HCT116 (cell line): ENCODE measurements around the gene KIRREL3. TPM values are rescaled to one million over a fixed set of nuclear protein-coding genes. Genes with fewer than 3 reads are reported as not detected.

Source experiments
- ATAC-seq: fragments of 200-7000 bp; cut with Tn5 transposase; 2 replicates; pipeline ENCODE4 v1.9.1; 2020; ENCODE audit warnings: mild to moderate bottlenecking, moderate library complexity
- BruUV-seq: library from RNA; stranded (reverse); fragments of 400-500 nt; replicated peaks from 2 replicates; lab custom pipeline; 2021; lab: Mats Ljungman, UMichigan
- CTCF ChIA-PET: fragments of 300-600 bp; sonication (Branson Sonifier 250); formaldehyde crosslinking; loops from one replicate; lab custom pipeline; 2021; ENCODE audit warnings: antibody characterized with exemption; lab: Charles Lee
- POLR2A ChIA-PET: fragments of 300-600, 350-600 bp; sonication (Branson Sonifier 250); formaldehyde crosslinking; loops from one replicate; lab custom pipeline; 2021; ENCODE audit warnings: antibody characterized with exemption; lab: Charles Lee
- RAD21 ChIA-PET, 2 experiments: fragments of 300-600 bp; sonication (Branson Sonifier 250); formaldehyde crosslinking; loops; one replicate each; lab custom pipeline; 2023; ENCODE audit warnings: low total read pairs in 2 of 2; ENCODE audit not compliant: uncharacterized antibody in 2 of 2, unreplicated experiment in 2 of 2, low non-redundant PET in 1 of 2; lab: Charles Lee
- DNase-seq: peaks from one replicate; pipeline ENCODE4 v3.0.0-alpha.2; 2010; ENCODE audit warnings: low read depth, low spot score
- H2AFZ ChIP-seq: fragments of 200-600 bp; shearing (Covaris generic), sonication (generic); 2 replicates; pipeline ENCODE4 v1.6.1; 2017; ENCODE audit warnings: low read depth, mixed run types, mixed read lengths, antibody characterized with exemption, low read length; ENCODE audit not compliant: poor library complexity, severe bottlenecking
- H3K27ac ChIP-seq: 2 replicates; pipeline ENCODE4 v1.5.1; 2012; ENCODE audit warnings: low read depth, low read length
- H3K27me3 ChIP-seq: fragments of 200-600 bp; sonication (generic); 2 replicates; pipeline ENCODE4 v1.6.1; 2016; ENCODE audit warnings: mixed run types, low read length, mixed read lengths; ENCODE audit not compliant: insufficient read depth
- H3K36me3 ChIP-seq, 2 experiments: fragments of 200-500 bp in 1 of 2; fragments of 200-600 bp in 1 of 2; sonication (Bioruptor generic) in 1 of 2; sonication (generic) in 1 of 2; 2 replicates each; pipeline versions ENCODE4 v1.5.1 to v1.6.1; 2014 to 2016; ENCODE audit warnings: low read length in 2 of 2, inconsistent platforms in 1 of 2, mixed read lengths in 1 of 2, mixed run types in 1 of 2; ENCODE audit not compliant: insufficient read depth in 2 of 2, control insufficient read depth in 1 of 2
- H3K4me1 ChIP-seq, 2 experiments: fragments of 200-600 bp in 1 of 2; sonication (generic) in 1 of 2; 2 replicates each; pipeline versions ENCODE4 v1.5.1 to v1.6.1; 2012 to 2017; ENCODE audit warnings: low read length in 2 of 2, inconsistent platforms in 1 of 2, mild to moderate bottlenecking in 1 of 2, mixed read lengths in 1 of 2, mixed run types in 1 of 2, moderate library complexity in 1 of 2; ENCODE audit not compliant: insufficient read depth in 2 of 2, control insufficient read depth in 1 of 2
- H3K4me2 ChIP-seq: fragments of 200-600 bp; sonication (generic); 2 replicates; pipeline ENCODE4 v1.6.1; 2017; ENCODE audit warnings: mixed run types, low read length, mixed read lengths
- H3K4me3 ChIP-seq, 2 experiments: fragments of 200-600 bp in 1 of 2; sonication (generic) in 1 of 2; replicated peaks in 1 of 2; 2 replicates each; pipeline ENCODE4 v1.5.1; 2011 to 2016; ENCODE audit warnings: low read length in 2 of 2, control low read depth in 1 of 2, low read depth in 1 of 2, mild to moderate bottlenecking in 1 of 2, mixed read lengths in 1 of 2, mixed run types in 1 of 2
- H3K79me2 ChIP-seq: fragments of 200-600 bp; sonication (generic); 2 replicates; pipeline ENCODE4 v1.6.1; 2017; ENCODE audit warnings: mild to moderate bottlenecking, mixed run types, low read length, moderate library complexity, mixed read lengths; ENCODE audit not compliant: insufficient read depth
- H3K9ac ChIP-seq: fragments of 200-600 bp; sonication (generic); 2 replicates; pipeline ENCODE4 v1.6.1; 2016; ENCODE audit warnings: low read length, mixed read lengths
- H3K9me2 ChIP-seq: fragments of 200-600 bp; sonication (generic), shearing (Covaris generic); 2 replicates; pipeline ENCODE4 v1.6.1; 2017; ENCODE audit warnings: mixed run types, mild to moderate bottlenecking, moderate library complexity; ENCODE audit not compliant: insufficient read depth
- H3K9me3 ChIP-seq, 2 experiments: fragments of 200-500 bp in 1 of 2; fragments of 200-600 bp in 1 of 2; sonication (Bioruptor generic) in 1 of 2; sonication (generic) in 1 of 2; 2 replicates each; pipeline ENCODE4 v1.6.1; 2014 to 2017; ENCODE audit warnings: low read length in 2 of 2, mixed read lengths in 2 of 2, inconsistent platforms in 1 of 2, low read depth in 1 of 2, mild to moderate bottlenecking in 1 of 2, mixed run types in 1 of 2, moderate library complexity in 1 of 2; ENCODE audit not compliant: control insufficient read depth in 1 of 2, insufficient read depth in 1 of 2
- H4K20me1 ChIP-seq: fragments of 200-600 bp; sonication (generic), shearing (Covaris generic); 2 replicates; pipeline ENCODE4 v1.6.1; 2017; ENCODE audit warnings: mixed run types, mild to moderate bottlenecking, moderate library complexity; ENCODE audit not compliant: insufficient read depth
- FOSL1 ChIP-seq: IDR thresholded peaks from 2 replicates; pipeline ENCODE4 v1.6.1; 2012; ENCODE audit warnings: low read depth
- POLR2AphosphoS5 ChIP-seq: IDR thresholded peaks from 2 replicates; pipeline ENCODE4 v1.6.1; 2011; ENCODE audit warnings: mild to moderate bottlenecking, low read depth, low read length, moderate library complexity
- RAD21 ChIP-seq: IDR thresholded peaks from 2 replicates; pipeline ENCODE4 v1.6.1; 2012; ENCODE audit warnings: low read depth, mild to moderate bottlenecking
- SP1 ChIP-seq: IDR thresholded peaks from 2 replicates; pipeline ENCODE4 v1.6.1; 2012; ENCODE audit warnings: low read depth
- ZNF274 ChIP-seq: fragments of 200-500 bp; sonication (Bioruptor generic); IDR thresholded peaks from 2 replicates; pipeline ENCODE4 v1.6.1; 2014; ENCODE audit warnings: mild to moderate bottlenecking, low read depth, low read length, inconsistent platforms
- intact Hi-C: fragments of 100-400 bp; cut with micrococcal nuclease; formaldehyde crosslinking; loops from 2 replicates; pipeline ENCODE4 v1.10.0; 2022
- total RNA-seq: library from RNA; stranded (reverse); gene quantifications from one replicate; pipeline ENCODE4 v1.2.1, GENCODE V29; 2021; ENCODE audit not compliant: unreplicated experiment
- TF ChIP-seq, protein P1 (sequence below): IDR thresholded peaks from 2 replicates; pipeline ENCODE4 v1.6.1; 2012

KIRREL3 gene
- total RNA-seq, 1 experiment from 2014 or later, result not detected

DNA sequence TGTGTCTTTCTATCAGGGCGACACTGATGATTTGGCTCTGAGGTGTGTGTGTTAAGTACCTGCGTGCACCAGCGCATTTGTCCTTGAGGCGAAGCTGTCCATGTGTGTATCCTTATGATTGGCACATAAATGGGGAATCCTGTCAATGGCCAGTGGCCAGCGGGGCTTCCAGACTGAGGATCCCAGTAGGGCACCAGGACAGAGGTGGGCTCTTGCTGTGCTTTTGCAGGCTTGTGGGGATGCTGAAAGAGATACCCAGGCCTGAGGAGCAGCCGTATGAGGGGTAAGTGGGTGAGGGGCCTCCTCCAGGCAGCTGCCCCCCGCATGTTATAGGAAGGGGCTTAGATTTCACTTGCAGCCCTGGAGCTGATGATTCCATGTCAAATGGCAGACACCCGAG is 488.3 kb downstream of the KIRREL3 start:
- TF ChIP-seq, protein P1, sequence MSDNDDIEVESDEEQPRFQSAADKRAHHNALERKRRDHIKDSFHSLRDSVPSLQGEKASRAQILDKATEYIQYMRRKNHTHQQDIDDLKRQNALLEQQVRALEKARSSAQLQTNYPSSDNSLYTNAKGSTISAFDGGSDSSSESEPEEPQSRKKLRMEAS, result no peak
- no peak for TF ChIP-seq SP1
- TF ChIP-seq POLR2AphosphoS5, result no peak
- TF ChIP-seq ZNF274, result no peak
- TF ChIP-seq, all 23 proteins: peak for 0
- intact Hi-C loops, result no loop called here
- peaks cover 59% of the 10 kb centered on the region for H3K27me3 ChIP-seq
- H3K9me2 ChIP-seq, result no peaks in the 10 kb centered on the region
- H3K36me3 ChIP-seq, result no peaks in the 10 kb centered on the region
- ATAC-seq (no peak), DNase-seq (no peak)
- H2AFZ ChIP-seq, result no peak overlapping the region
- H3K4me3 ChIP-seq, result no peak overlapping the region
- POLR2A ChIA-PET, result no interaction called here
- no peak overlapping the region for H3K4me2 ChIP-seq
- BruUV-seq, result no TSS peak
- no peaks in the 10 kb centered on the region for H3K4me1 ChIP-seq
- H3K9ac ChIP-seq, result no peak overlapping the region
- no peaks in the 10 kb centered on the region for H3K9me3 ChIP-seq
- CTCF ChIA-PET, result no interaction called here
- RAD21 ChIA-PET, result no interaction called here
- no peaks in the 10 kb centered on the region for H3K79me2 ChIP-seq
- H4K20me1 ChIP-seq, result no peaks in the 10 kb centered on the region
- no peak overlapping the region for H3K27ac ChIP-seq

DNA sequence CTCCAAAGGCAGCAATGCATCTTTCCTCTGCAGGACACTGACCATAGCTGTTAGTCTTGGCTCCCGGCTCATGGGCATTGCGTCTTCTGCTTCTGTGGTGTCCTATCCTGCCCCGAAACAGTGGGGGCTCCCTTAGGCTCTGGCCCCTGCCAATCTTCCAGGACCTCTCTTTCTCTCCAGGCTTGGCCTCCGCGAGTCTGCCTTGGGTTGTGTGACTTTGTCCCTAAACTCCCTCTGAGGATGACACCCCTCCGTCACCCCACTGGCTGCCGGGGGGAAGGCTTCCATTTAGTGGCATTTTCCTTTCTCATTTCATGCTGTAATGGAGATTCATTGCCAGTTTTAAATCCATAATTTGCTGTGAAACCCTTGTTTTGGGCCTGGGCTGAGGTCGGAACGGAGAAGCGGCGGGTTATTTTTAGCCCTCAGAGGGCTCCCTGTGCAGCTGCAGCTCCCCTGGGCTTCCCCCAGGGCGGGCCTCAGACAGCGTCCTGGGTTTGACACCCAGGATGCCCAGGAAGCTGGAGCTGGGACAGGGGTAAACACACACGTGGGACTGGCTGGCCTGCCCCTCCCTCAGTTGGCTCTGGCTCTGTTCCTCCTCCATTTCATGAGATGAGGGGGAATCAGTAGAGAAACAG is 489.0 kb downstream of the KIRREL3 start:
- Histone ChIP-seq H3K79me2 (no peaks in the 10 kb centered on the region), H3K4me3 (no peak overlapping the region), H2AFZ (no peak overlapping the region), H3K36me3 (no peaks in the 10 kb centered on the region), H3K4me2 (no peak overlapping the region), H3K4me1 (no peaks in the 10 kb centered on the region), H3K9me2 (no peaks in the 10 kb centered on the region), H3K27ac (no peak overlapping the region), H3K9me3 (no peaks in the 10 kb centered on the region), H3K9ac (no peak overlapping the region), H4K20me1 (no peaks in the 10 kb centered on the region), H3K27me3 (peaks cover 62% of the 10 kb centered on the region)
- no peak for ATAC-seq
- no peak for TF ChIP-seq RAD21
- TF ChIP-seq FOSL1, result no peak
- RAD21 ChIA-PET, result no interaction called here
- DNase-seq, result no peak
- CTCF ChIA-PET, result no interaction called here
- no TSS peak for BruUV-seq
- POLR2A ChIA-PET, result no interaction called here
- intact Hi-C loops, result no loop called here
